Measurements from ENCODE around the gene S100A4. TPM values are rescaled to one million over a fixed set of nuclear protein-coding genes. Genes with fewer than 3 reads are reported as not detected.
"Not testable (repeated sequence)": the region's sequence is repeated elsewhere in the genome, so short reads cannot be mapped to it uniquely, and the experiment has no call there.

Gene S100A4
- total RNA-seq, 4 donors from 2014 or later = 40.8 to 138 (median 78.6) TPM

DNA sequence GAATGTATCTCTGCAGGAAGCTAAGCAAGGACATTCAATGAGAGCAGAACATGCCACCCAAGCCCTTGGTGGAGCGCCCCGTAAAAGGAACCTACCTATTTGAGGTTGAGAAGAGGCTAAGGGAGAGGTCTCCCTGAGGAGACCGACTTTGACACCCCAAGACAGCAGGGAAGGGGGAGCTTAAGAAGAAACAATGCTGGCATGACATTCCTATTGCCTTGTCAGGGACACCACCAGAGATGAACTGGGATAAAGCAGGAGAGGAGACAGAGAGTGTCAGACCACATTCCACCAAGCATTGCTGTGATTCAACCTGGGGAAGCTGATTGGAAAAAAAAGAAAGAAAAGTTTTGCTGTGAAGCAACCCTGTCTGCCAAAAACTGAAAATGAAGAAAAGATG lies 33.3 kb upstream of the S100A4 start:
- intact Hi-C loops (cut with DNase I; ENCODE audit: low total_unique reads) (loop anchor here (5.0 kb wide), 1 partner anchor 33 kb away; the partner anchor contains the start of gene S100A16), in situ Hi-C loops (cut with MboI; ENCODE audit: low pct_ligation_motif_present in 1 of 4, low pct_unique_long_range_greater_than_20kb in 1 of 4, low sequenced_read_pairs in 3 of 4) (loop anchor here in 2 of 4 donors (10.0 to 25.0 kb wide), 2 partner anchors 86 to 217 kb away; partner anchors contain the start of gene S100A9 (in 1 of the 2))
- Histone ChIP-seq H3K36me3 (no peaks in the 10 kb centered on the region), H3K27ac (no peak overlapping the region), H3K4me3 (no peak overlapping the region), H3K4me1 (peaks cover 0 to 13% (median 8%) of the 10 kb centered on the region in 4 donors), H3K27me3 (no peaks in the 10 kb centered on the region), H3K9me3 (no peaks in the 10 kb centered on the region)
- DNase-seq = no peak
- WGBS, 2 donors (ENCODE audit: low coverage in 1 of 2) = 87 to 90% methylated on average over 2 to 3 of the region's 3 CpGs
- TF ChIP-seq EP300 (IDR thresholded peaks at IDR 0.05; ENCODE audit: low read depth) = no peak
- no peak for TF ChIP-seq POLR2AphosphoS5 (IDR thresholded peaks at IDR 0.05)
- TF ChIP-seq POLR2A (IDR thresholded peaks at IDR 0.05) = no peak
- TF ChIP-seq, protein P1, sequence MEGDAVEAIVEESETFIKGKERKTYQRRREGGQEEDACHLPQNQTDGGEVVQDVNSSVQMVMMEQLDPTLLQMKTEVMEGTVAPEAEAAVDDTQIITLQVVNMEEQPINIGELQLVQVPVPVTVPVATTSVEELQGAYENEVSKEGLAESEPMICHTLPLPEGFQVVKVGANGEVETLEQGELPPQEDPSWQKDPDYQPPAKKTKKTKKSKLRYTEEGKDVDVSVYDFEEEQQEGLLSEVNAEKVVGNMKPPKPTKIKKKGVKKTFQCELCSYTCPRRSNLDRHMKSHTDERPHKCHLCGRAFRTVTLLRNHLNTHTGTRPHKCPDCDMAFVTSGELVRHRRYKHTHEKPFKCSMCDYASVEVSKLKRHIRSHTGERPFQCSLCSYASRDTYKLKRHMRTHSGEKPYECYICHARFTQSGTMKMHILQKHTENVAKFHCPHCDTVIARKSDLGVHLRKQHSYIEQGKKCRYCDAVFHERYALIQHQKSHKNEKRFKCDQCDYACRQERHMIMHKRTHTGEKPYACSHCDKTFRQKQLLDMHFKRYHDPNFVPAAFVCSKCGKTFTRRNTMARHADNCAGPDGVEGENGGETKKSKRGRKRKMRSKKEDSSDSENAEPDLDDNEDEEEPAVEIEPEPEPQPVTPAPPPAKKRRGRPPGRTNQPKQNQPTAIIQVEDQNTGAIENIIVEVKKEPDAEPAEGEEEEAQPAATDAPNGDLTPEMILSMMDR (IDR thresholded peaks at IDR 0.05) = no peak

DNA sequence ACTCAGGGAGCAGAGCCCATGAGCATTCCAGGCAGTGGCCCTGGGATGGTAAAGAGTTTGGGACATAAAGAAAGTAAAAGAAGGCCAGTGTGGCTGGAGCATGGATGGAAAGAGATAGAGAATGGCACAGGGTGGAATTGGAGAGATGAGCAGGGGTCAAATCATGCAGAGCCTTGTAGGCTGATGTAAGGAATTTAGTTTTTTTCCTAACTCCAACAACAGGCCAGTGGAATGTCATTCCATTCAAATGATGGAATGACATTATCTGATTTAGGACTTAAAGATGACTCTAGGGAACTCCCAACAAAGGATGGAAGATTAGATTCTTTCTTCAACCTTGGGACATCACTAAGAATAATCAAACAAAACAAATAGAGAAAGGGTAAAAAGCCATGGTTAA lies 32.9 kb upstream of the S100A4 start:
- peaks cover 0 to 15% (median 8%) of the 10 kb centered on the region in 4 donors for H3K4me1 ChIP-seq
- H3K4me3 ChIP-seq = no peak overlapping the region
- H3K36me3 ChIP-seq = no peaks in the 10 kb centered on the region
- no peaks in the 10 kb centered on the region for H3K27me3 ChIP-seq
- no peak overlapping the region for H3K27ac ChIP-seq
- H3K9me3 ChIP-seq = no peaks in the 10 kb centered on the region
- no peak for DNase-seq
- TF ChIP-seq EP300 (IDR thresholded peaks at IDR 0.05; ENCODE audit: low read depth) (no peak), POLR2A (IDR thresholded peaks at IDR 0.05) (no peak), POLR2AphosphoS5 (IDR thresholded peaks at IDR 0.05) (no peak)
- TF ChIP-seq, protein P1 (IDR thresholded peaks at IDR 0.05) = no peak
- intact Hi-C loops (cut with DNase I; ENCODE audit: low total_unique reads) = loop anchor here (5.0 kb wide), 1 partner anchor 34 kb away; the partner anchor contains the start of gene S100A16
- in situ Hi-C loops (cut with MboI; ENCODE audit: low pct_ligation_motif_present in 1 of 4, low pct_unique_long_range_greater_than_20kb in 1 of 4, low sequenced_read_pairs in 3 of 4) = loop anchor here in 2 of 4 donors (10.0 to 25.0 kb wide), 2 partner anchors 86 to 216 kb away; partner anchors contain the start of gene S100A9 (in 1 of the 2)

DNA sequence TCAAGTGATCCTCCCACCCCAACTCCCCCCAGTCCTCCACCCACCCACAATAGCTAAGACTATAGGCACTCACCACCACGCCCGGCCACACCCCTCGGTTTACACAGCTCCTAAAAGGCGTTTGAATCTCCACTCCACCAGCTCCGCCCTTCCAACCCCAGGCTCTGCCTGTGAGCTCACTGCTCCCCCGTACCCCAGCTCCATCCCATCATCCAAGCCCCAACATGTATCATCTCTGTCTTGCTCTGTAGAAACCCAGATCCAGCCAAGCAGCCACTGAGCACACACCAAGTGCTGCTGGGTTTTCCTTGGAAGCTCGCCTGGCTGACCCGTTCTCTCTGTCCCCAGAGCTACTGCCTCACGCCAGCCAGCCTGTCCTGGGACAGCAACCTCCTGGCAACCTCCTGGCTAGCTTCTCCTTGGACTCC lies 32.0 kb upstream of the S100A4 start:
- no peaks in the 10 kb centered on the region for H3K36me3 ChIP-seq
- H3K4me3 ChIP-seq = no peak overlapping the region
- 42 to 48% methylated on average over 3 to 9 of the region's 9 CpGs for WGBS, 2 donors (ENCODE audit: low coverage in 1 of 2)
- no peak overlapping the region for H3K27ac ChIP-seq
- H3K27me3 ChIP-seq = no peaks in the 10 kb centered on the region
- H3K9me3 ChIP-seq = no peaks in the 10 kb centered on the region
- in situ Hi-C loops (cut with MboI; ENCODE audit: low pct_ligation_motif_present in 1 of 4, low pct_unique_long_range_greater_than_20kb in 1 of 4, low sequenced_read_pairs in 3 of 4) (loop anchor here in 2 of 4 donors (10.0 to 25.0 kb wide), 2 partner anchors 87 to 215 kb away; partner anchors contain the start of gene S100A9 (in 1 of the 2)), intact Hi-C loops (cut with DNase I; ENCODE audit: low total_unique reads) (loop anchor here (5.0 kb wide), 1 partner anchor 35 kb away; the partner anchor contains the start of gene S100A16)
- peak; percentile 63 for DNase-seq
- H3K4me1 ChIP-seq = peaks cover 5 to 24% (median 9%) of the 10 kb centered on the region in 4 donors
- TF ChIP-seq EP300 (IDR thresholded peaks at IDR 0.05; ENCODE audit: low read depth) (no peak), POLR2AphosphoS5 (IDR thresholded peaks at IDR 0.05) (no peak), POLR2A (IDR thresholded peaks at IDR 0.05) (no peak)
- TF ChIP-seq, protein P1 (IDR thresholded peaks at IDR 0.05) = no peak

DNA sequence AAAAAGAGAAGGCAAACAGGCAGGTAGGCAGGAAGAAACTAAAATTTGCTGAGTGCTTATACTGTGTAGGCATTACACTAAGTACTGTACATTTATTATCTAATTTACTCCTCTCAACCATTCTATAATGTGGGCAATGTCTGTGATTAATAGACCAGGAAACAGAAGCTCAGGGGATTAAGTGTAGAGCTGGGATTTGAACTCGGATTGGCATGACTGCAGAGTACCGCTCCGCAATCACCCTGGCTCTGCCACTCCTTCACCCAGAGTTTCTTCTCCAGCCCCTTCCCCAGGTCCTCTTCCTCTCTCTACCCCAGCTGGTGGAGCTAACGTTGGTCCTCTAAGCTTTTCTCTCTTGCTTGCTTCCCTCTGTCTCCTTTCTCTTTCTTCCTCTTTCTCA lies 31.5 kb upstream of the S100A4 start:
- no peaks in the 10 kb centered on the region for H3K27me3 ChIP-seq
- no peak overlapping the region for H3K27ac ChIP-seq
- TF ChIP-seq, protein P1 (IDR thresholded peaks at IDR 0.05) = no peak
- intact Hi-C loops (cut with DNase I; ENCODE audit: low total_unique reads) (loop anchor here (5.0 kb wide), 1 partner anchor 35 kb away; the partner anchor contains the start of gene S100A16), in situ Hi-C loops (cut with MboI; ENCODE audit: low pct_ligation_motif_present in 1 of 4, low pct_unique_long_range_greater_than_20kb in 1 of 4, low sequenced_read_pairs in 3 of 4) (loop anchor here in 2 of 4 donors (10.0 to 25.0 kb wide), 2 partner anchors 88 to 215 kb away; partner anchors contain the start of gene S100A9 (in 1 of the 2))
- DNase-seq = no peak
- no peaks in the 10 kb centered on the region for H3K9me3 ChIP-seq
- H3K4me3 ChIP-seq = no peak overlapping the region
- 51% methylated on average over 4 of the region's 4 CpGs; no CpG with 5 or more reads in 1 of the 2 donors for WGBS, 2 donors (ENCODE audit: low coverage in 1 of 2)
- peaks cover 8 to 29% (median 11%) of the 10 kb centered on the region in 4 donors for H3K4me1 ChIP-seq
- H3K36me3 ChIP-seq = no peaks in the 10 kb centered on the region

DNA sequence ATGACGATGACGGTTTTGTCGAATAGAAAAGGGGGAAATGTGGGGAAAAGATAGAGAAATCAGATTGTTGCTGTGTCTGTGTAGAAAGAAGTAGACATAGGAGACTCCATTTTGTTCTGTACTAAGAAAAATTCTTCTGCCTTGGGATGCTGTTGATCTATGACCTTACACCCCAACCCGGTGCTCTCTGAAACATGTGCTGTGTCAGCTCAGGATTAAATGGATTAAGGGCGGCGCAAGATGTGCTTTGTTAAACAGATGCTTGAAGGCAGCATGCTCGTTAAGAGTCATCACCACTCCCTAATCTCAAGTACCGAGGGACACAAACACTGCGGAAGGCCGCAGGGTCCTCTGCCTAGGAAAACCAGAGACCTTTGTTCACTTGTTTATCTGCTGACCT lies 29.9 kb upstream of the S100A4 start:
- intact Hi-C loops (cut with DNase I; ENCODE audit: low total_unique reads) = loop anchor here (5.0 kb wide), 1 partner anchor 37 kb away; the partner anchor contains the start of gene S100A16
- H3K27me3 ChIP-seq, H3K27ac ChIP-seq, DNase-seq, H3K36me3 ChIP-seq, H3K9me3 ChIP-seq, H3K4me3 ChIP-seq: not testable (repeated sequence)
- WGBS, 2 donors (ENCODE audit: low coverage in 1 of 2) = 87% methylated on average over 10 of the region's 10 CpGs; no CpG with 5 or more reads in 1 of the 2 donors
- in situ Hi-C loops (cut with MboI; ENCODE audit: low pct_ligation_motif_present in 1 of 4, low pct_unique_long_range_greater_than_20kb in 1 of 4, low sequenced_read_pairs in 3 of 4) = loop anchor here in 2 of 4 donors (10.0 to 25.0 kb wide), 2 partner anchors 89 to 213 kb away; partner anchors contain the start of gene S100A9 (in 1 of the 2)
- H3K4me1 ChIP-seq = peaks cover 8 to 30% (median 11%) of the 10 kb centered on the region in 4 donors

DNA sequence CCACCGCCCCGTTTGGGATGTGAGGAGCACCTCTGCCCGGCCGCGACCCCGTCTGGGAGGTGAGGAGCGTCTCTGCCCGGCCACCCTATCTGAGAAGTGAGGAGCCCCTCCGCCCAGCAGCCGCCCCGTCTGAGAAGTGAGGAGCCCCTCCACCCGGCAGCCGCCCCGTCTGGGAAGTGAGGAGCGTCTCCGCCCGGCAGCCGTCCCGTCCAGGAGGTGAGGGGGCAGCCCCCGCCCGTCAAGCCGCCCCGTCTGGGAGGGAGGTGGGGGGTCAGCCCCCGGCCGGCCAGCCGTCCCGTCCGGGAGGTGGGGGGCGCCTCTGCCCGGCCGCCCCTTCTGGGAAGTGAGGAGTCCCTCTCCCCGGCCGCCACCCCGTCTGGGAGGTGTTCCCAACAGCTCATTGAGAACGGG lies 29.5 kb upstream of the S100A4 start:
- H3K9me3 ChIP-seq, H3K36me3 ChIP-seq, H3K4me3 ChIP-seq, H3K27ac ChIP-seq, DNase-seq, H3K27me3 ChIP-seq: not testable (repeated sequence)
- in situ Hi-C loops (cut with MboI; ENCODE audit: low pct_ligation_motif_present in 1 of 4, low pct_unique_long_range_greater_than_20kb in 1 of 4, low sequenced_read_pairs in 3 of 4) = loop anchor here in 2 of 4 donors (10.0 to 25.0 kb wide), 2 partner anchors 90 to 213 kb away; partner anchors contain the start of gene S100A9 (in 1 of the 2)
- H3K4me1 ChIP-seq = peaks cover 8 to 30% (median 11%) of the 10 kb centered on the region in 4 donors
- intact Hi-C loops (cut with DNase I; ENCODE audit: low total_unique reads) = loop anchor here (5.0 kb wide), 1 partner anchor 37 kb away; the partner anchor contains the start of gene S100A16
- WGBS, 2 donors (ENCODE audit: low coverage in 1 of 2) = 97% methylated on average over 14 of the region's 35 CpGs; no CpG with 5 or more reads in 1 of the 2 donors

All from transverse colon (tissue), 4 donors.